GM19468 (cell line): Measurements from ENCODE around the gene DOCK10.

ENCODE experiments used
- ATAC-seq: cut with Tn5 transposase; IDR thresholded peaks from one replicate; pipeline ENCODE4 v1.9.1; 2021; ENCODE audit warnings: mild to moderate bottlenecking, moderate library complexity, moderate number of reproducible peaks; ENCODE audit not compliant: unreplicated experiment; ENCODE audit errors: extremely low read depth

DOCK10 gene

GRCh38 chr2:224847961-224848850 is 194.1 kb downstream of the DOCK10 start:
- ATAC-seq, result no peak

- ATAC-seq, result no peak
These were observed 194.9 kb downstream of the DOCK10 start for GRCh38 chr2:224847381-224847780.

GRCh38 chr2:224846686-224847085 is 195.6 kb downstream of the DOCK10 start:
- no peak for ATAC-seq

GRCh38 chr2:224846161-224846560 is 196.1 kb downstream of the DOCK10 start:
- ATAC-seq, result no peak

- ATAC-seq, result no peak
These were observed 199.1 kb downstream of the DOCK10 start for GRCh38 chr2:224843141-224843540.

GRCh38 chr2:224841910-224842309 is 200.4 kb downstream of the DOCK10 start:
- ATAC-seq, result no peak

- ATAC-seq, result no peak
These were observed 203.9 kb downstream of the DOCK10 start for GRCh38 chr2:224838335-224838734.

- ATAC-seq, result no peak
These were observed 204.7 kb downstream of the DOCK10 start for GRCh38 chr2:224837558-224837957.

GRCh38 chr2:224837066-224837465 is 205.2 kb downstream of the DOCK10 start:
- no peak for ATAC-seq

- no peak for ATAC-seq
These were observed 206.0 kb downstream of the DOCK10 start for GRCh38 chr2:224836263-224836662.

GRCh38 chr2:224835405-224835804 is 206.9 kb downstream of the DOCK10 start:
- ATAC-seq, result no peak

GRCh38 chr2:224833986-224834385 is 208.3 kb downstream of the DOCK10 start:
- no peak for ATAC-seq

- ATAC-seq, result no peak
These were observed 210.1 kb downstream of the DOCK10 start for GRCh38 chr2:224832207-224832606.

GRCh38 chr2:224831530-224831929 is 210.7 kb downstream of the DOCK10 start:
- ATAC-seq, result no peak

- no peak for ATAC-seq
These were observed 221.8 kb downstream of the DOCK10 start for GRCh38 chr2:224820283-224820991.

- no peak for ATAC-seq
These were observed 223.2 kb downstream of the DOCK10 start for GRCh38 chr2:224819075-224819474.

GRCh38 chr2:224817676-224818075 is 224.6 kb downstream of the DOCK10 start:
- no peak for ATAC-seq

GRCh38 chr2:224816816-224817215 is 225.5 kb downstream of the DOCK10 start:
- ATAC-seq, result no peak

- ATAC-seq, result no peak
These were observed 228.7 kb downstream of the DOCK10 start for GRCh38 chr2:224813578-224813977.

- ATAC-seq, result no peak
These were observed 234.9 kb downstream of the DOCK10 start for GRCh38 chr2:224807153-224807964.

GRCh38 chr2:224803930-224804329 is 238.3 kb downstream of the DOCK10 start:
- no peak for ATAC-seq
